Endothelial cell of umbilical vein (primary cell): ENCODE data around the gene KAT2B. TPM values are rescaled to one million over a fixed set of nuclear protein-coding genes. Genes with fewer than 3 reads are reported as not detected.

Experiments used
- BruUV-seq: library from RNA; stranded (reverse); fragments of 400-500 nt; replicated peaks from 2 replicates; lab custom pipeline; 2021; lab: Mats Ljungman, UMichigan
- CTCF ChIA-PET: fragments of 300-600, 350-600 bp; sonication (Branson Sonifier 250); formaldehyde crosslinking; loops from one replicate; lab custom pipeline; 2021; ENCODE audit warnings: antibody characterized with exemption, inconsistent platforms; lab: Charles Lee
- POLR2A ChIA-PET: fragments of 300-600, 350-600 bp; sonication (Branson Sonifier 250); formaldehyde crosslinking; loops from one replicate; lab custom pipeline; 2021; ENCODE audit warnings: antibody characterized with exemption, inconsistent platforms; lab: Charles Lee
- DNase-seq: peaks from one replicate; pipeline ENCODE4 v3.0.0-alpha.2; 2011; ENCODE audit warnings: low read depth, low spot score
- FAIRE-seq: peaks from 2 replicates; lab custom pipeline; 2011; peaks lifted over from hg19 to GRCh38; lab: Jason Lieb, UNC
- H2AFZ ChIP-seq: 2 replicates; pipeline ENCODE4 v1.6.0; 2012; ENCODE audit warnings: low read depth, low read length, control low read depth, inconsistent platforms
- H3K27ac ChIP-seq: 2 replicates; pipeline ENCODE4 v1.5.1; 2011; ENCODE audit warnings: low read depth, mild to moderate bottlenecking, control low read depth, low read length, moderate library complexity; ENCODE audit not compliant: insufficient read depth
- H3K27me3 ChIP-seq, 2 experiments: 2 replicates each; pipeline versions ENCODE4 v1.6.0 to v1.6.1; 2011; ENCODE audit warnings: low read length in 2 of 2, mixed read lengths in 1 of 2; ENCODE audit not compliant: control insufficient read depth in 2 of 2, insufficient read depth in 2 of 2
- H3K36me3 ChIP-seq, 2 experiments: 2 replicates in 1 of 2; 3 replicates in 1 of 2; pipeline ENCODE4 v1.5.1; 2011; ENCODE audit warnings: low read length in 2 of 2, mild to moderate bottlenecking in 1 of 2, moderate library complexity in 1 of 2; ENCODE audit not compliant: control insufficient read depth in 2 of 2, insufficient read depth in 2 of 2; ENCODE audit errors: extremely low read depth in 1 of 2
- H3K4me1 ChIP-seq: 3 replicates; pipeline ENCODE4 v1.5.1; 2011; ENCODE audit warnings: mild to moderate bottlenecking, low read length; ENCODE audit not compliant: control insufficient read depth, insufficient read depth; ENCODE audit errors: extremely low read depth
- H3K4me2 ChIP-seq: 2 replicates; pipeline ENCODE4 v1.6.1; 2011; ENCODE audit warnings: low read length, control low read depth, mixed read lengths; ENCODE audit not compliant: insufficient read depth
- H3K4me3 ChIP-seq, 3 experiments: fragments of 200-600 bp in 1 of 3; sonication (generic), shearing (Covaris generic) in 1 of 3; replicated peaks in 1 of 3; 2 replicates each; pipeline ENCODE4 v1.5.1; 2011 to 2016; ENCODE audit warnings: control low read depth in 3 of 3, low read length in 3 of 3, mild to moderate bottlenecking in 2 of 3, inconsistent platforms in 1 of 3, low read depth in 1 of 3, moderate library complexity in 1 of 3; ENCODE audit not compliant: insufficient read depth in 1 of 3
- H3K79me2 ChIP-seq: 2 replicates; pipeline ENCODE4 v1.6.0; 2012; ENCODE audit warnings: low read length, inconsistent platforms; ENCODE audit not compliant: control insufficient read depth, insufficient read depth
- H3K9ac ChIP-seq: replicated peaks from 2 replicates; pipeline ENCODE3; 2011; ENCODE audit warnings: low read length, control low read depth; ENCODE audit not compliant: insufficient read depth; ENCODE audit errors: extremely low read depth
- H3K9me1 ChIP-seq: replicated peaks from 3 replicates; pipeline ENCODE4 v1.6.0; 2011; ENCODE audit warnings: mild to moderate bottlenecking, low read length; ENCODE audit not compliant: control insufficient read depth, insufficient read depth; ENCODE audit errors: extremely low read depth
- H3K9me3 ChIP-seq: replicated peaks from 2 replicates; pipeline ENCODE4 v1.5.1; 2012; ENCODE audit warnings: low read length, inconsistent platforms; ENCODE audit not compliant: control insufficient read depth, insufficient read depth
- H4K20me1 ChIP-seq: replicated peaks from 2 replicates; pipeline ENCODE3; 2011; ENCODE audit warnings: mild to moderate bottlenecking, low read length; ENCODE audit not compliant: control insufficient read depth, insufficient read depth; ENCODE audit errors: extremely low read depth
- CTCF ChIP-seq, 2 donors: IDR thresholded peaks; 1 replicate in 1 of 2; 2 replicates in 1 of 2; pipeline ENCODE4 v1.5.1; 2011; ENCODE audit warnings: low read length in 2 of 2, mild to moderate bottlenecking in 2 of 2, moderate library complexity in 2 of 2, control low read depth in 1 of 2, inconsistent platforms in 1 of 2, low read depth in 1 of 2; ENCODE audit not compliant: insufficient read depth in 1 of 2; ENCODE audit errors: extremely low read depth in 1 of 2
- EZH2 ChIP-seq: IDR thresholded peaks from 2 replicates; pipeline ENCODE4 v1.6.1; 2012; ENCODE audit warnings: borderline replicate concordance, low read depth, mild to moderate bottlenecking, moderate library complexity, low read length, inconsistent platforms; ENCODE audit not compliant: severe bottlenecking
- FOS ChIP-seq: IDR thresholded peaks from 2 replicates; pipeline ENCODE4 v1.6.1; 2011; ENCODE audit warnings: mild to moderate bottlenecking, low read length, moderate library complexity, borderline replicate concordance; ENCODE audit not compliant: insufficient read depth
- GATA2 ChIP-seq: IDR thresholded peaks from 2 replicates; pipeline ENCODE4 v1.7.0; 2011; ENCODE audit warnings: low read depth, mild to moderate bottlenecking, moderate library complexity, mixed read lengths, low read length; ENCODE audit not compliant: insufficient read length, insufficient read depth
- JUN ChIP-seq: IDR thresholded peaks from 2 replicates; pipeline ENCODE4 v1.6.1; 2011; ENCODE audit warnings: borderline replicate concordance, low read depth; ENCODE audit not compliant: insufficient read length, insufficient read depth
- MAX ChIP-seq: IDR thresholded peaks from 2 replicates; pipeline ENCODE4 v1.6.1; 2011; ENCODE audit not compliant: insufficient read depth, insufficient read length
- MYC ChIP-seq: IDR thresholded peaks from one replicate; pipeline ENCODE4 v1.6.1; 2011; ENCODE audit warnings: mild to moderate bottlenecking, low read depth, low read length
- POLR2A ChIP-seq: IDR thresholded peaks from 2 replicates; pipeline ENCODE4 v1.6.1; 2012; ENCODE audit warnings: low read depth, mild to moderate bottlenecking, control low read depth, low read length
- POLR2AphosphoS5 ChIP-seq: IDR thresholded peaks from 2 replicates; pipeline ENCODE4 v1.6.1; 2012; ENCODE audit warnings: low read depth, mild to moderate bottlenecking, control low read depth, low read length, moderate library complexity; ENCODE audit not compliant: insufficient read depth
- dilution Hi-C: fragments of 300-500 bp; cut with MboI; formaldehyde crosslinking; loops from one replicate; pipeline ENCODE4 v1.15.0; 2019; ENCODE audit warnings: low sequenced_read_pairs; ENCODE audit not compliant: extremely low pct_ligation_motif_present
- intact Hi-C: fragments of 100-400 bp; cut with micrococcal nuclease; formaldehyde crosslinking; loops from one replicate; pipeline ENCODE4 v1.10.0; 2022
- polyA plus RNA-seq, 4 experiments: library from polyadenylated mRNA; depleted of rRNA in 3 of 4; stranded (reverse) in 3 of 4; unstranded in 1 of 4; fragments of >200 nt; gene quantifications; 2 replicates each; pipeline versions ENCODE4 v1.2.1 to v1.2.3, GENCODE V29; 2011 to 2012; ENCODE audit warnings: missing spikeins in 1 of 4
- total RNA-seq: library from RNA; stranded (reverse); gene quantifications from 2 replicates; pipeline ENCODE4 v1.2.3, GENCODE V29; 2021

Gene KAT2B
- total and polyA plus RNA-seq, 2 donors (not counting 3 experiments of a cell fraction or from before 2014, with no cell fraction given) = 2.6 to 11.0 TPM

GRCh38 chr3:20185331-20185678 lies 145.1 kb downstream of the KAT2B start:
- peak overlapping the region; percentile 97 for H2AFZ ChIP-seq
- H3K4me3 ChIP-seq = peak overlapping the region; percentile 75 to 93 (median 91)
- intact Hi-C loops = no loop called here
- no peaks in the 10 kb centered on the region for H4K20me1 ChIP-seq
- H3K9me1 ChIP-seq = no peaks in the 10 kb centered on the region
- CTCF ChIA-PET = no interaction called here
- POLR2A ChIA-PET = no interaction called here
- peak overlapping the region; percentile 96 for H3K9ac ChIP-seq
- no TSS peak for BruUV-seq
- no peak for TF ChIP-seq JUN
- no peak for TF ChIP-seq MAX
- TF ChIP-seq POLR2AphosphoS5 = no peak
- TF ChIP-seq POLR2A = no peak
- no peak for TF ChIP-seq MYC
- no peak for TF ChIP-seq CTCF (IDR thresholded peaks at IDR 0.05; ENCODE audit: extremely low read depth in 1 of 2, insufficient read depth in 1 of 2, low read depth in 1 of 2, low read length in 2 of 2)
- no peak for TF ChIP-seq GATA2
- no peak for TF ChIP-seq FOS
- TF ChIP-seq EZH2 = no peak
- peaks cover 0 to 2% of the 10 kb centered on the region in 2 experiments for H3K36me3 ChIP-seq
- H3K9me3 ChIP-seq = no peaks in the 10 kb centered on the region
- dilution Hi-C loops = no loop called here
- FAIRE-seq = peak; percentile 8
- H3K27ac ChIP-seq = peak overlapping the region; percentile 48
- peaks cover 24% of the 10 kb centered on the region for H3K79me2 ChIP-seq
- H3K4me1 ChIP-seq = peaks cover 21% of the 10 kb centered on the region
- H3K4me2 ChIP-seq = peak overlapping the region; percentile 90
- no peaks in the 10 kb centered on the region for H3K27me3 ChIP-seq
- DNase-seq = peak; percentile 43
